ENCODE results near the gene USP26.
"Not testable (repeated sequence)": the region's sequence is repeated elsewhere in the genome, so short reads cannot be mapped to it uniquely, and the experiment has no call there.

USP26 gene

GRCh38 chrX:133018229-133018628, 78.7 kb downstream of the USP26 start:
- DNase-seq (ENCODE audit: low read depth in 2 of 2) = no peak

- DNase-seq (ENCODE audit: low read depth in 2 of 2) = no peak
Measured at GRCh38 chrX:133007458-133007857, 89.5 kb downstream of the USP26 start.

- DNase-seq (ENCODE audit: low read depth in 2 of 2) = no peak
Measured at GRCh38 chrX:133005616-133006015, 91.3 kb downstream of the USP26 start.

- no peak for DNase-seq (ENCODE audit: low read depth in 2 of 2)
Measured at GRCh38 chrX:133005042-133005441, 91.9 kb downstream of the USP26 start.

GRCh38 chrX:132999209-132999608, 97.7 kb downstream of the USP26 start:
- DNase-seq (ENCODE audit: low read depth in 2 of 2) = no peak

GRCh38 chrX:132990835-132991234, 106.1 kb downstream of the USP26 start:
- DNase-seq (ENCODE audit: low read depth in 2 of 2) = no peak

GRCh38 chrX:132986556-132986955, 110.4 kb downstream of the USP26 start:
- DNase-seq (ENCODE audit: low read depth in 2 of 2) = no peak

- no peak for DNase-seq (ENCODE audit: low read depth in 2 of 2)
Measured at GRCh38 chrX:132984058-132984650, 112.8 kb downstream of the USP26 start.

GRCh38 chrX:132983496-132983895, 113.4 kb downstream of the USP26 start:
- no peak for DNase-seq (ENCODE audit: low read depth in 2 of 2)

GRCh38 chrX:132980035-132980434, 116.9 kb downstream of the USP26 start:
- DNase-seq (ENCODE audit: low read depth in 2 of 2) = not testable (repeated sequence)

All from stimulated activated CD4-positive, alpha-beta T cell treated with anti-CD3 and anti-CD28 coated beads, Interleukin-12 subunit alpha, Interleukin-12 subunit beta, amount 100 ng/mL, for 24 hours (primary cell).